Measurements from ENCODE around the gene ENOPH1.
"Not testable (repeated sequence)": the region's sequence is repeated elsewhere in the genome, so short reads cannot be mapped to it uniquely, and the experiment has no call there.

GRCh38 chr4:82386312-82386711 is 44.1 kb upstream of the ENOPH1 start:
- not testable (repeated sequence) for TF ChIP-seq CTCF (IDR thresholded peaks at IDR 0.05; ENCODE audit: insufficient read depth, low read length); REST (IDR thresholded peaks at IDR 0.05; ENCODE audit: insufficient replicate concordance, low read depth); GABPA (IDR thresholded peaks at IDR 0.05; ENCODE audit: low read depth); SPI1 (IDR thresholded peaks at IDR 0.05; ENCODE audit: borderline replicate concordance, low read depth)

Data from HL-60 (cell line).